Subcutaneous abdominal adipose tissue (tissue), 5 donors: ENCODE results near the gene SMAD3.

Source experiments
- H3K27ac ChIP-seq: one replicate; pipeline ENCODE4 v1.7.0; 2013; ENCODE audit warnings: low read depth, mild to moderate bottlenecking, inconsistent platforms, low read length, moderate library complexity
- H3K27me3 ChIP-seq, 5 donors: one replicate each; pipeline ENCODE4 v1.7.0; 2013; ENCODE audit warnings: low read length in 5 of 5, inconsistent platforms in 1 of 5; ENCODE audit not compliant: control insufficient read depth in 5 of 5, insufficient read depth in 4 of 5
- H3K36me3 ChIP-seq, 5 donors: one replicate each; pipeline ENCODE4 v1.7.0; 2013; ENCODE audit warnings: low read length in 5 of 5; ENCODE audit not compliant: control insufficient read depth in 5 of 5, insufficient read depth in 5 of 5
- H3K4me1 ChIP-seq, 5 donors: one replicate each; pipeline ENCODE4 v1.7.0; 2013; ENCODE audit warnings: low read length in 5 of 5, mild to moderate bottlenecking in 3 of 5, moderate library complexity in 1 of 5; ENCODE audit not compliant: control insufficient read depth in 5 of 5, insufficient read depth in 5 of 5
- H3K4me3 ChIP-seq, 5 donors: one replicate each; pipeline ENCODE4 v1.7.0; 2013; ENCODE audit warnings: low read length in 5 of 5, low read depth in 1 of 5
- H3K9ac ChIP-seq, 5 donors: one replicate each; pipeline ENCODE4 v1.7.0; 2013; ENCODE audit warnings: low read length in 5 of 5, mild to moderate bottlenecking in 4 of 5, moderate library complexity in 3 of 5
- H3K9me3 ChIP-seq, 5 donors: one replicate each; pipeline ENCODE4 v1.7.0; 2013; ENCODE audit warnings: low read length in 5 of 5; ENCODE audit not compliant: control insufficient read depth in 5 of 5
- donor health status: healthy.
- donor health status: healthy.
- donor health status: healthy.
- donor health status: healthy.
- donor health status: healthy.

The SMAD3 gene

GRCh38 chr15:67125589-67126502, 60.4 kb downstream of the SMAD3 start:
- Histone ChIP-seq H3K36me3 (peaks cover 0 to 9% (median 0%) of the 10 kb centered on the region in 5 donors), H3K27me3 (peaks cover 0 to 3% (median 0%) of the 10 kb centered on the region in 5 donors), H3K9ac (peak overlapping the region in 4 of 5 donors; percentile 29 to 87 (median 63)), H3K9me3 (peaks cover 0 to 2% (median 0%) of the 10 kb centered on the region in 5 donors), H3K4me3 (peak overlapping the region in 3 of 5 donors; percentile 14 to 36 (median 34)), H3K27ac (peak overlapping the region; percentile 98), H3K4me1 (peaks cover 24 to 78% (median 66%) of the 10 kb centered on the region in 5 donors)

GRCh38 chr15:67126551-67127330, 61.3 kb downstream of the SMAD3 start:
- H3K36me3 ChIP-seq = peaks cover 0 to 9% (median 0%) of the 10 kb centered on the region in 5 donors
- H3K27me3 ChIP-seq = peaks cover 0 to 3% (median 0%) of the 10 kb centered on the region in 5 donors
- peak overlapping the region; percentile 98 for H3K27ac ChIP-seq
- peaks cover 25 to 78% (median 65%) of the 10 kb centered on the region in 5 donors for H3K4me1 ChIP-seq
- no peak overlapping the region for H3K9ac ChIP-seq
- no peak overlapping the region for H3K4me3 ChIP-seq
- peaks cover 0 to 2% (median 0%) of the 10 kb centered on the region in 5 donors for H3K9me3 ChIP-seq

GRCh38 chr15:67127331-67127664, 61.9 kb downstream of the SMAD3 start:
- Histone ChIP-seq H3K9me3 (peaks cover 0 to 2% (median 0%) of the 10 kb centered on the region in 5 donors), H3K4me1 (peaks cover 23 to 78% (median 64%) of the 10 kb centered on the region in 5 donors), H3K27me3 (peaks cover 0 to 3% (median 0%) of the 10 kb centered on the region in 5 donors), H3K36me3 (peaks cover 0 to 9% (median 0%) of the 10 kb centered on the region in 5 donors), H3K9ac (no peak overlapping the region), H3K4me3 (no peak overlapping the region), H3K27ac (peak overlapping the region; percentile 98)

GRCh38 chr15:67127965-67128364, 62.6 kb downstream of the SMAD3 start:
- peaks cover 21 to 80% (median 65%) of the 10 kb centered on the region in 5 donors for H3K4me1 ChIP-seq
- H3K27ac ChIP-seq = peak overlapping the region; percentile 98
- H3K36me3 ChIP-seq = peaks cover 0 to 9% (median 0%) of the 10 kb centered on the region in 5 donors
- H3K9ac ChIP-seq = no peak overlapping the region
- H3K27me3 ChIP-seq = peaks cover 0 to 3% (median 0%) of the 10 kb centered on the region in 5 donors
- H3K4me3 ChIP-seq = no peak overlapping the region
- H3K9me3 ChIP-seq = peaks cover 0 to 2% (median 0%) of the 10 kb centered on the region in 5 donors

GRCh38 chr15:67130166-67130565, 64.8 kb downstream of the SMAD3 start:
- Histone ChIP-seq H3K36me3 (peaks cover 0 to 9% (median 0%) of the 10 kb centered on the region in 5 donors), H3K9ac (peak overlapping the region in 2 of 5 donors; percentile 1 to 35), H3K27ac (peak overlapping the region; percentile 39), H3K9me3 (peaks cover 0 to 2% (median 0%) of the 10 kb centered on the region in 5 donors), H3K27me3 (peaks cover 0 to 3% (median 0%) of the 10 kb centered on the region in 5 donors), H3K4me1 (peaks cover 19 to 81% (median 69%) of the 10 kb centered on the region in 5 donors), H3K4me3 (no peak overlapping the region)

- peak overlapping the region; percentile 39 for H3K27ac ChIP-seq
- peak overlapping the region in 2 of 5 donors; percentile 1 to 35 for H3K9ac ChIP-seq
- H3K4me3 ChIP-seq = peak overlapping the region in 1 of 5 donors; percentile 3
- peaks cover 15 to 81% (median 69%) of the 10 kb centered on the region in 5 donors for H3K4me1 ChIP-seq
- H3K27me3 ChIP-seq = no peaks in the 10 kb centered on the region
- peaks cover 0 to 9% (median 0%) of the 10 kb centered on the region in 5 donors for H3K36me3 ChIP-seq
- no peaks in the 10 kb centered on the region for H3K9me3 ChIP-seq
Observed at GRCh38 chr15:67130673-67131601, 65.5 kb downstream of the SMAD3 start.

- H3K4me1 ChIP-seq = peaks cover 15 to 80% (median 65%) of the 10 kb centered on the region in 5 donors
- no peak overlapping the region for H3K4me3 ChIP-seq
- H3K36me3 ChIP-seq = peaks cover 0 to 8% (median 0%) of the 10 kb centered on the region in 5 donors
- no peak overlapping the region for H3K9ac ChIP-seq
- H3K27ac ChIP-seq = no peak overlapping the region
- H3K9me3 ChIP-seq = no peaks in the 10 kb centered on the region
- H3K27me3 ChIP-seq = no peaks in the 10 kb centered on the region
Observed at GRCh38 chr15:67132276-67132675, 66.9 kb downstream of the SMAD3 start.

GRCh38 chr15:67133026-67133425, 67.6 kb downstream of the SMAD3 start:
- no peaks in the 10 kb centered on the region for H3K27me3 ChIP-seq
- H3K4me3 ChIP-seq = no peak overlapping the region
- H3K9ac ChIP-seq = peak overlapping the region in 1 of 5 donors; percentile 38
- H3K27ac ChIP-seq = no peak overlapping the region
- H3K36me3 ChIP-seq = peaks cover 0 to 5% (median 0%) of the 10 kb centered on the region in 5 donors
- peaks cover 18 to 78% (median 66%) of the 10 kb centered on the region in 5 donors for H3K4me1 ChIP-seq
- H3K9me3 ChIP-seq = no peaks in the 10 kb centered on the region

- H3K27ac ChIP-seq = peak overlapping the region; percentile 95
- peaks cover 0 to 5% (median 0%) of the 10 kb centered on the region in 5 donors for H3K36me3 ChIP-seq
- peak overlapping the region in 1 of 5 donors; percentile 8 for H3K4me3 ChIP-seq
- peak overlapping the region in 3 of 5 donors; percentile 2 to 38 (median 21) for H3K9ac ChIP-seq
- peaks cover 20 to 82% (median 72%) of the 10 kb centered on the region in 5 donors for H3K4me1 ChIP-seq
- H3K9me3 ChIP-seq = no peaks in the 10 kb centered on the region
- no peaks in the 10 kb centered on the region for H3K27me3 ChIP-seq
Observed at GRCh38 chr15:67133738-67134066, 68.3 kb downstream of the SMAD3 start.
